Measurements from ENCODE around the gene NCAM1.
"Not testable (repeated sequence)": the region's sequence is repeated elsewhere in the genome, so short reads cannot be mapped to it uniquely, and the experiment has no call there.

NCAM1 gene

GRCh38 chr11:112961146-112961668 is at the start of gene NCAM1:
Gene NCAM1 (plus strand): TSS chr11:112961420.
- FAIRE-seq (peak; percentile 67), DNase-seq (ENCODE audit: insufficient read length, low spot score) (peak; percentile 23)

- FAIRE-seq (no peak), DNase-seq (ENCODE audit: insufficient read length, low spot score) (no peak)
Observed at GRCh38 chr11:112922606-112923005, 38.6 kb upstream of the NCAM1 start.

DNA sequence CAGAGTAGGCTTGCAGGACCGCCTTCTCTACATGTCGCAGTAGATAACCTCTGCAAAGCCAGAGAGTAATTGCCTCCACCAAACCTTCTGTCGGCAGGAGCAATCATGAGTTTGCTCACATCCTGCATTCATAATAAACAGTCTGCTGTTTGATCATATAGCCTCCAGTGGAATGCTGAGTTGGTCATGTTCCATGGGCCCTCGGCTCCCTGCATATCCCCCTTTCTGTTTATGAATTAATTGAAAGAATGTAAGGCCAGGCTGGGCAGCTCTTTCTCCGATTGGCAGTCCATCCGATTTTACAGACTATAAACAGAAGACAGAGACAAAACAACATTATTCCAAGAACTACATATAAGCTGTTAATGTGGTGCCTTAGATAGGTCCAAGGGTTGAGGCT is 36.4 kb upstream of the NCAM1 start:
- not testable (repeated sequence) for FAIRE-seq; DNase-seq (ENCODE audit: insufficient read length, low spot score)

DNA sequence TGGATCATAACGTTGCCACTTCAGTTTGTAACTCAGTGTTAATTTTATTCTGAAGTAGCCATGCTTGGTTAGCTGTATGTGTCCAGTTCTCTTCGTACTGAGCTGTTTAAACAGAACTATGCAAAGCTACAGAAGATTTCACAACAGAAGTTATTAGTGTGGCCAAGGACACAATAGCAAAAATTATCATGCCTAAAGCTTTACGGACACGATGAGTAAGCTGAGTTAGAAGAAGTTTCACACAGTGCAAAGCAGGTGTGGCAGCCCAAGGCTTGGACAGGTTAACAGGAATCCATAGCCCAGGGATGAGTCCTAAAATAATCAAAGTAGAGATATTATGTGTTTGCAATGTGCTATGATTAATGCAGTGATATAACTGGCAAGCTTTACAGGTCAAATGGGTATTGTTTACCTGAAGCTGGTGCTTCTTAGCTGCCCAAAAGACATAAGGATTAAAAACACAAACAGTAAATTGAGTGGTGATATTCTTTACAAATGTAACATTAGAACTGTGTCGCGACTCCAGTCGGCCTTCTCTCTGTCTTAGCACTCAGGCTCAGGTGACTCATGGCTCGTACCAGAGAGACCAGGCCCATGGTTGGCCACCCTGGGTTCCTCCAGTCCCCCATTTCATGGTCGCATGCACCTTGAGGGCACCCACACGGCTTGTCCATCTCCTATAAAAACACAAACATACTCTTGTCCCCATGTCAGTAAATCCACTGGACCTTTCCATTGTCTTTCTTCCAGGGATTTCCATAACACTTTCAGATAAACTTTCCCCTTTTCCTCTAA is 35.5 kb upstream of the NCAM1 start:
- DNase-seq (ENCODE audit: insufficient read length, low spot score) (no peak), FAIRE-seq (no peak)

- FAIRE-seq (no peak), DNase-seq (ENCODE audit: insufficient read length, low spot score) (no peak)
Observed at GRCh38 chr11:112928136-112928535, 33.1 kb upstream of the NCAM1 start.

DNA sequence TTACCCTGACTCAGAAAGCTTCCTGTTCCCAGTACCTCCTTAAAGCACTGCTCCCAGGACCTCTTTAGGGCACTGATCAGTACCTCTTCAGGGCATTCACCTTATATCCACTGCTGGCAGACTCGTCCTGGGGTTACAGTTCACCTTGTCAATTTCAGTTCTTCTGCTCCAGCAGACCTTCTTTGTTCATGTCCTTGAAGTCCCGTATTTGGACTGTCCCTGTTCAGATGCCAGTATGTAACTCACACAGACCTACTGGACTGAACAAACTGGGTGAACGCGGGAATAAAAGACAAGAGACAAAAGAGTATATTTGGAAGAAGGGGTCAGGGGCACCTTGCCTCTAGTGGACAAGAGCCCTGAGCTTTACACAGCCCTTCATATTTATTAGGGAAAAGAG is 31.8 kb upstream of the NCAM1 start:
- FAIRE-seq, result no peak
- no peak for DNase-seq (ENCODE audit: insufficient read length, low spot score)

- FAIRE-seq, result no peak
- DNase-seq (ENCODE audit: insufficient read length, low spot score), result no peak
Observed at GRCh38 chr11:112931703-112932102, 29.5 kb upstream of the NCAM1 start.

GRCh38 chr11:112932593-112932992 is 28.6 kb upstream of the NCAM1 start:
- FAIRE-seq, result no peak

DNA sequence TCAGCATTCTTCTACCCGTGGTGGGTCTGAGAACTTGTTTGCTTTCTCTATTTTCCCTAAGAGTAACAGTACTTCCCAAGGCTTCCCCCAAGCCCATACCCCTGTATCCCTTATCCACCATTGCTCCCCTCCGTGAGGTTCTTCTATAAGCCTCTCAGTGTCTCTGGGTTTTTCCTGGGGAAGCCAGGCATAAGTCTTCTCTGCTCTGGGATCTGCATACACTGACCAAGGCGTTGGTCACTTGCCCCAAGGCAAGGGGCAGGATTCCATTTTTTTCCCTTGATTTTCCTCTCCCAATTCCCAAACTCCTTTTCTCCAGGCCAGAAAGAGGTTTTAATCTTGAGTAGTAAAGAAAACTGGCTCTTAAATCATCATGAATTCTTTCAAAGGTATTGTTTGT is 27.2 kb upstream of the NCAM1 start:
- no peak for FAIRE-seq
- no peak for DNase-seq (ENCODE audit: insufficient read length, low spot score)

More at GRCh38 chr11:112932593-112932992, 28.6 kb upstream of the NCAM1 start:
- DNase-seq (ENCODE audit: insufficient read length, low spot score), result no peak

GRCh38 chr11:112941104-112941503 is 20.1 kb upstream of the NCAM1 start:
- DNase-seq (ENCODE audit: insufficient read length, low spot score) (no peak), FAIRE-seq (no peak)

DNA sequence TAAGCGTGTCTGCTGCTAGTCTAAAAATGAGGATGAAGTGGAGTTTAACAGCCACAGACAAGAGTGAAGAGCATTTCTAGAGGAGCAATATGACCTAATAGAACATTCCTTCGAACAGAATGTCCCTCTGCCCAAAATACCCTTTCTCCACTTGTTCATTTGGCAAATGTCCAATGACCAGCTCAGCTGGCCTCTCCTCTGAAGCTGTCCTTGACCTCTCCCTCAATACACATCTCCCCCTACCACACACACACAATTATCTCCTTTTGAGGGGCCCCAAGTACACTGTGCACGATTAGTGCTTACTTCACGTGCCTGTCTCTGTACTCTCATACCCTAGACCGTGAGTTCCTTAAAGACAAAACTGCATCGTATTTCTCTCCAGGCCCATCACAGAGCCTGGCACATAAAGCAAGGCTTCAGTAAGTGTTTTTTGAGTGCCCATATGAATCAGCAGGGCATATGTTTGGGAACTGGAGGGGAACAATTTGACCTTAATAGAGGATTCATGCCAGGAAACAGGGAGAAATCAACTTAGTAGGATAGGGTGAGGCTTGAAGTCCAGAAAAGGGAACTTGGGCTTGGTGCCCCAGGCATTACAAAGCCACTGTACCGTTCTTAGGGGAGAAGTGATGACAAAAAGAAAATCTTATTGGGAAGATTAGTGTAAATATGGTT is 18.1 kb upstream of the NCAM1 start:
- FAIRE-seq, result peak; percentile 36
- no peak for DNase-seq (ENCODE audit: insufficient read length, low spot score)

GRCh38 chr11:112946866-112947265 is 14.4 kb upstream of the NCAM1 start:
- DNase-seq (ENCODE audit: insufficient read length, low spot score), result no peak
- FAIRE-seq, result no peak

DNA sequence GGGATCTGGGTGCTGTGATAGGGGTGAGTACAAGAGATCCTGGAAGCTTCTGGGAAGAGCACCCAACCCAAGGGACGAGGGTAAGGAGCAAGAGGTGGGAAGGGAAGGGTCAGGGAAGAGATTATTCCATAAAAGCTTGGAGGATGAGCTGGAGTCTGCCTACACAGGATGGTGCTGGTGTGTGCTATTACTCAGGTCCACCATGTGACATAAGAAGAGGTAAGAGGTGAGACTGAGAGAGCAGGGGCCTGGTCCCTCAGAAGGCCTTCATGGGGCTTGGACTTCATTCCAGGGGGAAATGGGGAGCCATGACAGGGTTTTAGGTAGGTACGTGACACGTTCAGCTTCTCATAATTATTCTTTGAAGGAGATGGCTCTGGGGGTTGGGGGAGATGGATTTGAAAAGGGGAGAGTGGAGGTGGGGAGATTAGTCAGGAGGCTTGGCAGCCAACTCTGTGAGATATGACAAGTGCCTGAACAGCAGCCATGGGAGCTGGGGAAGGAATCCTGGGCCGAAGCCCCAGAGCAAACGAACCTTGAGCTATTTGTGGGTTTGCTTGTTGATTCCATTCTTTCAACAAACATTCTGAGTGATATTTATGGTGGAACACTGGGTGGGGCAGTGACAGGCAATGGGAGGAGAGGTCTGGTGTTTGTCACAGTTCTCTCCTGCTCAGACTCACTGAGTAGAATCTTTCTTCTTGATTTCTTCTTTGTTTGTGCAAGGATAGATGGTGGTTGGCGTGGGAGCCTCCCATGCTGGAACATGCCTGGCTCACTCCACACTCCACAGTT is 11.2 kb upstream of the NCAM1 start:
- DNase-seq (ENCODE audit: insufficient read length, low spot score) (no peak), FAIRE-seq (no peak)

GRCh38 chr11:112958670-112959069 is 2.5 kb upstream of the NCAM1 start:
- FAIRE-seq (no peak), DNase-seq (ENCODE audit: insufficient read length, low spot score) (no peak)

DNA sequence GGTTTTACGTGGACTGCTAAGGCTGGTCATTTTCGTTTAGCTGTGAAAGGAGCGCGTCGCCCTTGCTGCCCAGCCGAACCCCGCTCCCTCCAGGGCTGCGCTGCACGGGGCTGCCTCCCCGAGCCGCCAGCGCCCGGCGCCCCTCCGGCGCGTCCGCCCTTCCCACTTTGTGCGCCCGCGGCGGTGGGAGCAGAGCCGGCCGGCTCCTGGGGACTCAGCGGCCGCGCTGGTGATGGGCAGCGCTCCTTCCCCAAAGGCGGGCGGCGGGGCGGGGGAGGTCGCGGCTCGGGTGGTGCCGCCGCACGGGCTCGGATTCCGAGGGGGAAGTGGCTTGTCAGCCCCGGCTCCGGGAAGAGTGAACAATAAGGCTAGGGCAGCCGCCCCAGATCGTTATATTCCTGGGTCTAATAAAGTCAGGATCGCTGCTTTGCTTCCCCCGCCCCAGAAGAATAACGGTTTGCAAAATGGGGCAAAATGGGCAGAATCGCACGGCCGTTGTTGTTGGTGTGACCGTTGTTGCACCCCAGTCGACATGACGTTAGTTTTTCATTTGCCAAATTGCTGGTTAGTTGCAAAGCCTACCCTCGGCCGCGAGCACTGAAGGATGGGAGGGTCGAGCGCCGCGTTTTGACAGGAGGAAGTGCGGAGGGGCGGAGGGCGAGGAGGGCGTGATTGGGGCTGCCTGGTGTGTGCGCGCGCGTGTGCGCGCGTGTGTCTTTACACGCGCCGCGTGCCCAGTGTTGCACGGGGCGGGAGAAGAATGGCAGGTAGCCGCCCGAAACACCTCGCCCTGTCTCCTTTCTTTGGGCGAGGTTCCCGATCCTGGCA is 745 bp downstream of the NCAM1 start:
- DNase-seq (ENCODE audit: insufficient read length, low spot score) (peak; percentile 3), FAIRE-seq (peak; percentile 89)

DNA sequence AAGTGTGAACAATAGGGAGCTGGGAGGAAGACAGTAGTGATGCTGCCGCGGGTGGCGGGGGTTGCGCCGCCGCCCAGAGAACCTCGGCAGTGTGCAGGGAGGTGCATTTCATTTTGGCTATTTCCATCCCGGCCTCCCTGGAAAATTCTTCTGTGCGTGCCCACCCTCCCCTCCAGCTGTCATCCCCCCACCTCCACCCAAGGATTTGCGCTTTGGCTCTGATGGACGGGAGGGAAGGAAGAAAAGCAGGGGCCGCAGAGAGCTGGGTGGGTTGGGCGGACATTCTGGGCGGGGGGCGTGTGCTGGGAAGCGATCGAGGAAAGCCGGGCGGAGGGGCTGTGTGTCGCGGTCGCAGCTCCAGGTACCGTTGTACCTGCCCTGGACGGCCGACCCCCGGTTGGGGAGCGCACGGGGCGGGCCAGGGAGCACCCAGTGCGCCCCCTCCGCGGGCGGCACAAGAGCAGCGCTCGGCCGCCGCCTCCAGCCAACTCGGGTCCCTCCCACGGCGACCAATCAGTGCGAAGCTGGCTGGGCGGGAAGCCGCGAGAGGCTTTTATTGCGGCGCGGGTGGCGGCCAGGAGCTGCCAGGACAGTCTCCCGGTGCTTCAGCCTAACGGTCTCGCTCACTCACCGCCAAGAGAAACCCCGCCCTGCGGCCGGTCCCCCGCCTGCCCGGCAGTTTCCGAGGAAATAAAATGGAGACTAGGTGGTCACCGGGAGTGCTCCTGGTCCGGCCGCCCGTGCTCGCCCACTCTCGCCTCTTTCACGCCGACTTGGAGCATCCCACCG is 1.6 kb downstream of the NCAM1 start:
- DNase-seq (ENCODE audit: insufficient read length, low spot score), result peak; percentile 6
- no peak for FAIRE-seq

DNA sequence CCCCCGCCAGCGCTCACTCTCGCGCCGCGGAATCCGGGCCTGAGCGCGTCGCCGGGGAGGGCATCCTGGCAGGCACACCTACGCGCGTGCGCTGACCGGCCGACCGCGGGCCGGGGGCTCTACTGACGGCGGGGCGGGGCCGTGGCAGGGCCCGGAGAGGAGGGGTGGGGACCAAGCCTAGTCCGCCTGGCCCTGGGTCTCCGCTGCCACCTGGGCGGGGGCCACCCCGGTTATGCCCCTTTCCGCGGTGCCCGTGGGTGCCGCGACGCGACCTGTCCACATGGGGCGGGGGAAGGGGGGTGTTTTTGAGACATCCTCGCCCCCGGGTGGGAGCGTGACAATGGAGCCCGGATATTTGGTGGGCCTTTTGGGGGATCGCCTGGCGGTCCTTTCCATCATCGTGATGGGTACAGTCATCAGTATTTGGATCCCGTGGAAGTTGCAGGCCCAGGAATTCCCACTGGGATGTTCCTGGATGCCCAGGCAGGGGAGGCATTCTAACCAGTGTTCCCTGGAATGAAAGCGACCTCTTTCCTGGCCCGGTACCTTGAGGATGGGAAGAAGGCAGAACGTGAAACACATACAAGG is 2.2 kb downstream of the NCAM1 start:
- DNase-seq (ENCODE audit: insufficient read length, low spot score) (no peak), FAIRE-seq (no peak)

GRCh38 chr11:112965656-112966055 is 4.4 kb downstream of the NCAM1 start:
- FAIRE-seq (no peak), DNase-seq (ENCODE audit: insufficient read length, low spot score) (no peak)

DNA sequence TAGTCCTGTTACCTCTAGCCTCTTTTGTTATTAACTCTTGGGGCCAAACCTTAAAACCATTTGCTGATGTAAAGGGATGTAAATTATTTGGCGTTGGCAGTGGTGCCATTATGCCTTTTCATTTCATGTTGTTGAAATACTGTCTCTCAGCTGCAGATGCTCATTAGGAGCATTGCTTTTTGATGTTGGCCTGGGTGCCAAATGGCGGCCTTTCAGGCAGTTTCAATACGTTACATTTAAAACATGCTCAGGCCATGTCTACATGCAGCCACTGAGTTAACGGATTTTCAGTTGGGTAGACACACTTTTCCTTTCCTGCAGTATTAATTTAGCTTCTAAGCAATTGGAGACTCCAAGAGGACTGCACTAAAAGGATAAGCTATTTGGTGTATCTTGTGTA is 5.3 kb downstream of the NCAM1 start:
- DNase-seq (ENCODE audit: insufficient read length, low spot score) (no peak), FAIRE-seq (no peak)
